Measurements from ENCODE around the gene GALNS. TPM values are rescaled to one million over a fixed set of nuclear protein-coding genes. Genes with fewer than 3 reads are reported as not detected.
A peak's percentile ranks its signal among the peaks of the same experiment; 100 is the strongest.

GALNS gene
- total and polyA plus RNA-seq, 2 of the 4 experiments (the other 2 are of a cell fraction): 7.2 to 32.5 TPM

DNA sequence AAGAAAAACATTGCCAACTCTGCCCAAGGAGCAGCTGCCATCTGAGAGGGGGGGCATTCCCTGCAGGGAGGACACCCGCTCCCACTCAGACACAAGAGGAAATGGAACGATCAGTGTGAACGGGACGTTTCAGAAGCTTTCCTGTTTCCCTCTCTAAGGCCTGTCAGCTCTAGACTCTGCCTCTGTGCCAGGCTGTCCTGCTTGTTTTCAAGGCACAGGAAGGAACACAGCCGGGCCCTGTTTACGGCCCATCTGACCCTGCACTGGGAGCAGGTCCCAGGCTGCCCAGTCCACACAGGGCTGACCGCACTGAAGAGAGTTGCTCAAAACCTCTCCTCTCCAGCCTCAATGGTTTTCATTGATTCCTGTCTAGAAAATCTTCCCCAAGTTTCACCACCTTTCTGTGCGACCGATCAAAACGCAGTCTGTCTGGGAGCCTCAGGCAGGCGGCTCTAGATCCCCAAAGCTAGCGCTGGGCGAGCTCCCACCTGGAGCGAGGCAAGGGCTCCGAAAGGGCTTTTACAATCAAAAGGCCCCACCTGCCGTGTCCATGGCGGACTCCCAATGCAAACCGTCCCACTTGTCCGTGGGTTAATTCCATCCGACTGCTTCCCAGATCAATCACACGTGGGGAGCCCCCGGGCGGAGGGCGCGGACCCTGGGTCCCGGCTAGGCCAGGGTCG, 73.2 kb downstream of the GALNS start (continued):
- TF ChIP-seq CHD1 (IDR thresholded peaks at IDR 0.05; ENCODE audit: low read depth, low read length): no peak

DNA sequence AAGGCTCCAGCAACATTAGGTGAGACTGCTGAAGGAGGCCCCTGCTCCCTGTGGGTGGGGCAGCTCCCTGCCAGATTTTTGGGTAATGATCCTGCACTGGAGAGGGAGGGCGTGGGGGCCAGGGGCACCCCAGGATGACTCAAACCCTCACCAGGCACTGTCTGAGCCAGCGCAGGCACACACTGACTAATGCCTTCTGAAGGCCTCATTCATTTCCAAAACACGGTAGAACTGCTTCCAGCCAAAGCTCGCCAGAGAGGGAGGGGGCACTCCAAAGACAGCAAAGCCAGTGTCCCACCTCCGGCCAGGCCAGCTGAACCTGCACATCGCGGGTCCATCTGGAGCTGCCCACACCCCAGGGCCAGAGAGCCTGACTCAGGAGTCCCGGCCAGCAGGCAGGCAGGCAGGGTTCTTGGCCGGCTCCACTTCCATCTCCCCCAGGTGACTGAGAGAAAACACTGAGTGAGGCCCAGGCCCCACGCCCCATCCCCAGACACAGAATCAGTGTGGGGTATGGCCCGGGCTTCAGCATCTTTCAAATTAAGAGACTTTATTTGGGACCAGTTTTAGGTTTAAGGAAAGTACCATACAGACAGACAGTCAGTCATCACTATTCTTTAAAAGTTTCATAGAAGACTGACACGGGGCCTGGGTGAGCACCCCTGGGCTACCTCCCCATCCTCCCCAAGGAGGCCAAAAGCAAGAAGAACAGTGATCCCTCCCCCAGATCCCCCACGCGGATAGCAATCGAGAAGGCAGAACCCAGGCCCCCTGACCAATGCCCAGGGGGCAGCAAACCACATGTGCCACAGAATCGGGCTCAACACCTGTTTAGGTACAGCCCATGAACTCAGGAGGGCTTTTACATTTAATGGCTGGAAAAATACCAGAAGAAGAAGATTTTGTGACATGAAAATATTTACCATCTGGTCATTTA, 74.0 kb downstream of the GALNS start:
- peak overlapping the region; percentile 4; the same call in 1 of the 3 replicates for H2BK15ac ChIP-seq (ENCODE audit: low read depth, low read length)
- DNase-seq (peak; percentile 84), ATAC-seq (ENCODE audit: low read depth) (peak; percentile 24)
- H3K79me1 ChIP-seq (ENCODE audit: low read depth in 1 of 2, low read length in 2 of 2): peaks cover 0 to 48% of the 10 kb centered on the region in 2 experiments; a peak in 2 of 4 replicates
- in situ Hi-C loops (cut with MboI; ENCODE audit: low sequenced_read_pairs) (loop anchor here (5.0 kb wide), 1 partner anchor 35 kb away; no protein-coding TSS in a partner anchor), intact Hi-C loops (cut with micrococcal nuclease) (no loop called here), dilution Hi-C loops (cut with HindIII; ENCODE audit: low sequenced_read_pairs, unreplicated experiment) (no loop called here)
- no peak overlapping the region for H2AFZ ChIP-seq (replicated peaks; ENCODE audit: low read length, poor library complexity)
- H3K23ac ChIP-seq (ENCODE audit: low read depth, low read length): peak overlapping the region; percentile 96
- ChIA-PET POLR2A (ENCODE audit: unreplicated experiment) (interaction anchor here (0.7 kb wide), 1 partner anchor 9 kb away, joined by 3 read pairs; no protein-coding TSS in a partner anchor), CTCF (interaction anchor here (0.5 to 1.5 kb wide), 4 partner anchors 9 to 78 kb away, joined by 3 to 5 read pairs (median 3); no protein-coding TSS in a partner anchor)
- peak overlapping the region; percentile 92 for H3K4me3 ChIP-seq (ENCODE audit: insufficient read depth, low read depth, low read length)
- H4K8ac ChIP-seq (ENCODE audit: low read depth in 2 of 2, low read length in 2 of 2): peak overlapping the region; percentile 20 to 78; a peak in 2 of 4 replicates
- H3K9ac ChIP-seq (ENCODE audit: low read depth, low read length): peak overlapping the region; percentile 83
- H3K36me3 ChIP-seq (ENCODE audit: control insufficient read depth, insufficient read depth, low read length): no peaks in the 10 kb centered on the region
- no peak overlapping the region for H4K5ac ChIP-seq (ENCODE audit: low read depth, low read length)
- H2BK5ac ChIP-seq (ENCODE audit: low read depth, low read length, poor library complexity, severe bottlenecking): peak overlapping the region; percentile 88
- no peak overlapping the region; the same call in 1 of the 2 replicates for H3K18ac ChIP-seq (ENCODE audit: low read depth, low read length)
- H4K20me1 ChIP-seq (ENCODE audit: insufficient read depth, low read length): peaks cover 69% of the 10 kb centered on the region
- peak overlapping the region; percentile 66 for H4K91ac ChIP-seq (ENCODE audit: insufficient read depth, low read depth, low read length)
- H2BK120ac ChIP-seq (ENCODE audit: low read depth, low read length): no peak overlapping the region
- peaks cover 11% of the 10 kb centered on the region for H3K9me1 ChIP-seq (ENCODE audit: insufficient read depth, low read length)
- 24% methylated on average over 4 of the region's 16 CpGs; no CpG with 5 or more reads in 1 of the 2 experiments for WGBS, 2 experiments (ENCODE audit: extremely low coverage in 2 of 2, insufficient read length in 1 of 2)
- peaks cover 47% of the 10 kb centered on the region for H3K4me1 ChIP-seq (ENCODE audit: control insufficient read depth, insufficient read depth, low read length)
- peak overlapping the region; percentile 94; the same call in 1 of the 2 replicates for H2AK5ac ChIP-seq (ENCODE audit: low read depth, low read length)
- no peaks in the 10 kb centered on the region for H3K27me3 ChIP-seq (ENCODE audit: control insufficient read depth, insufficient read depth, low read length)
- no peaks in the 10 kb centered on the region for H3K9me3 ChIP-seq (ENCODE audit: control insufficient read depth, insufficient read depth, low read length)
- BruUV-seq (replicated peaks): no TSS peak
- peak overlapping the region; percentile 92 for H3K4ac ChIP-seq (ENCODE audit: low read depth, low read length)
- peak overlapping the region; percentile 68 for H3K4me2 ChIP-seq (ENCODE audit: low read depth, low read length)
- peak overlapping the region; percentile 94 for H3K14ac ChIP-seq (replicated peaks; ENCODE audit: low read depth, low read length)
- H2AK9ac ChIP-seq (replicated peaks; ENCODE audit: low read depth, low read length, poor library complexity): peak overlapping the region; percentile 95
- H2BK20ac ChIP-seq (ENCODE audit: low read depth, low read length): peak overlapping the region; percentile 5
- H3K56ac ChIP-seq (ENCODE audit: extremely low read depth, insufficient read depth, low read length): peak overlapping the region; percentile 69; the same call in 1 of the 2 replicates
- H3K27ac ChIP-seq (ENCODE audit: insufficient read depth, low read length): peak overlapping the region; percentile 82
- no peak for TF ChIP-seq POLR2A (IDR thresholded peaks at IDR 0.05; ENCODE audit: low read depth, low read length)
- peak; percentile 92 for TF ChIP-seq MAZ (IDR thresholded peaks at IDR 0.05; ENCODE audit: borderline replicate concordance, low read depth, low read length)
- TF ChIP-seq MXI1 (IDR thresholded peaks at IDR 0.05; ENCODE audit: borderline replicate concordance, low read depth, low read length): peak; percentile 56; the same call in 1 of the 2 replicates
- no peak for TF ChIP-seq MAFK (IDR thresholded peaks at IDR 0.05; ENCODE audit: low read depth, low read length)
- no peak for TF ChIP-seq SMC3 (IDR thresholded peaks at IDR 0.05; ENCODE audit: low read depth, low read length)
- TF ChIP-seq, protein P1, sequence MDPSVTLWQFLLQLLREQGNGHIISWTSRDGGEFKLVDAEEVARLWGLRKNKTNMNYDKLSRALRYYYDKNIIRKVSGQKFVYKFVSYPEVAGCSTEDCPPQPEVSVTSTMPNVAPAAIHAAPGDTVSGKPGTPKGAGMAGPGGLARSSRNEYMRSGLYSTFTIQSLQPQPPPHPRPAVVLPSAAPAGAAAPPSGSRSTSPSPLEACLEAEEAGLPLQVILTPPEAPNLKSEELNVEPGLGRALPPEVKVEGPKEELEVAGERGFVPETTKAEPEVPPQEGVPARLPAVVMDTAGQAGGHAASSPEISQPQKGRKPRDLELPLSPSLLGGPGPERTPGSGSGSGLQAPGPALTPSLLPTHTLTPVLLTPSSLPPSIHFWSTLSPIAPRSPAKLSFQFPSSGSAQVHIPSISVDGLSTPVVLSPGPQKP (IDR thresholded peaks at IDR 0.05; ENCODE audit: borderline replicate concordance, low read depth, low read length): no peak
- peak; percentile 10; the same call in 1 of the 2 replicates for TF ChIP-seq RAD21 (IDR thresholded peaks at IDR 0.05; ENCODE audit: low read length)
- no peak for TF ChIP-seq CHD1 (IDR thresholded peaks at IDR 0.05; ENCODE audit: low read depth, low read length)
- peak; percentile 44; the same call in 1 of the 2 replicates for TF ChIP-seq BHLHE40 (IDR thresholded peaks at IDR 0.05; ENCODE audit: low read depth, low read length)
- TF ChIP-seq NFE2L2 (IDR thresholded peaks at IDR 0.05; ENCODE audit: low read depth, low read length): no peak
- TF ChIP-seq, protein P2, sequence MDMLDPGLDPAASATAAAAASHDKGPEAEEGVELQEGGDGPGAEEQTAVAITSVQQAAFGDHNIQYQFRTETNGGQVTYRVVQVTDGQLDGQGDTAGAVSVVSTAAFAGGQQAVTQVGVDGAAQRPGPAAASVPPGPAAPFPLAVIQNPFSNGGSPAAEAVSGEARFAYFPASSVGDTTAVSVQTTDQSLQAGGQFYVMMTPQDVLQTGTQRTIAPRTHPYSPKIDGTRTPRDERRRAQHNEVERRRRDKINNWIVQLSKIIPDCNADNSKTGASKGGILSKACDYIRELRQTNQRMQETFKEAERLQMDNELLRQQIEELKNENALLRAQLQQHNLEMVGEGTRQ (IDR thresholded peaks at IDR 0.05; ENCODE audit: low read depth, low read length): no peak

Measured in IMR-90 (cell line).